Liver (tissue), 3 donors: Measurements from ENCODE around the gene CLIC2.
"Not testable (repeated sequence)": the region's sequence is repeated elsewhere in the genome, so short reads cannot be mapped to it uniquely, and the experiment has no call there.

Source experiments
- ATF3 ChIP-seq: IDR thresholded peaks from 2 replicates; pipeline ENCODE4 v1.6.1; 2016; ENCODE audit warnings: antibody characterized with exemption
- CTCF ChIP-seq: fragments of 150-350 bp; IDR thresholded peaks from 2 replicates; pipeline ENCODE4 v1.5.1; 2017; ENCODE audit warnings: improper control_type of control experiment, low read depth, low read length; ENCODE audit not compliant: missing input control
- HNF4G ChIP-seq: IDR thresholded peaks from 2 replicates; pipeline ENCODE4 v1.6.1; 2016; ENCODE audit warnings: antibody characterized with exemption
- MAX ChIP-seq: IDR thresholded peaks from 2 replicates; pipeline ENCODE4 v1.6.1; 2016; ENCODE audit warnings: antibody characterized with exemption
- RAD21 ChIP-seq, 2 donors: IDR thresholded peaks; 2 replicates each; pipeline ENCODE4 v1.6.1; 2016; ENCODE audit warnings: antibody characterized with exemption in 2 of 2, mild to moderate bottlenecking in 2 of 2
- REST ChIP-seq: IDR thresholded peaks from 2 replicates; pipeline ENCODE4 v1.6.1; 2016; ENCODE audit warnings: antibody characterized with exemption, mild to moderate bottlenecking
- SP1 ChIP-seq: IDR thresholded peaks from 2 replicates; pipeline ENCODE4 v1.6.1; 2018; ENCODE audit warnings: antibody characterized with exemption, mild to moderate bottlenecking
- ZBTB33 ChIP-seq: IDR thresholded peaks from 2 replicates; pipeline ENCODE4 v1.6.1; 2016; ENCODE audit warnings: antibody characterized with exemption
- donor health status: healthy.
- donor health status: healthy.

- not testable (repeated sequence) for TF ChIP-seq CTCF; ATF3; MAX; RAD21 (IDR thresholded peaks at IDR 0.05); HNF4G; ZBTB33; REST; SP1
These were observed 911 bp upstream of the CLIC2 start for GRCh38 chrX:155335337-155335712.
